ENCODE results near the gene TTC33.

- TF ChIP-seq CTCF (conservative IDR thresholded peaks at IDR 0.05; ENCODE audit: low read length) (no peak), EZH2phosphoT487 (IDR thresholded peaks at IDR 0.05; ENCODE audit: borderline replicate concordance) (no peak)
These were observed 29.2 kb upstream of the TTC33 start for GRCh38 chr5:40784916-40785315.
